Measurements from ENCODE around the gene SAP30BP.

The SAP30BP gene

DNA sequence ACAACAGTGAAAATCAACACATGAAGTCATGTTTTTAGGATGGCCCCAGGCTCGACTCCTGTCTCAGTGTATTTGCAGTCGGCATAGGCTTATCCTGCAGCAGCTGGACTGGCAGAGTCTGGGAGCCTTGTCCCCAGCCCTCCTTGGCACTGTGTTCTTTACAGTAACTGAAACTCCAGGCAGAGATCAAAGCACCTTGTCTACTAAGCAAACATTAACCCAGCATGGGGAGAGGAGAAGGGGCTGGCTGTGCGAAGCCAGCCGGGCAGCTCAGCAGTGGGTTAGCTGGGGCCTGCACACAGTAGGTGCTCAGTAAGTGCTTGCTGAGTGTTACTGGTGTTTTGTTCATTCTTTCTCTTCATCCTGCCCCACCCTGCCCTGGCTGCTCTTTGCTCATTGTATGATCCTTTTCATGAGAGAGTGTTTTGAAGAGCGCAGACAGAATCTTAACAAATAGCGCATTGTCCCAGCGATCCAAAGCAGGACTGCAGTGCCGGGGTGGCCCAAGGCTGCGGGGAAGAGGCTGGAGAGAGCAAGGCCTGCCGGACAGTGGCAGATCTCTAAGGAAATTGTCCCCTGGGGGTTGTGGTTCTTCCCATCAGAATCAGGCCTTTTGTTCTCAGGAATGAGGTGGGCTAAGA is 30.6 kb downstream of the SAP30BP start:
- H3K4me3 ChIP-seq (ENCODE audit: low read depth, low read length), result no peak overlapping the region
- TF ChIP-seq, protein P1, sequence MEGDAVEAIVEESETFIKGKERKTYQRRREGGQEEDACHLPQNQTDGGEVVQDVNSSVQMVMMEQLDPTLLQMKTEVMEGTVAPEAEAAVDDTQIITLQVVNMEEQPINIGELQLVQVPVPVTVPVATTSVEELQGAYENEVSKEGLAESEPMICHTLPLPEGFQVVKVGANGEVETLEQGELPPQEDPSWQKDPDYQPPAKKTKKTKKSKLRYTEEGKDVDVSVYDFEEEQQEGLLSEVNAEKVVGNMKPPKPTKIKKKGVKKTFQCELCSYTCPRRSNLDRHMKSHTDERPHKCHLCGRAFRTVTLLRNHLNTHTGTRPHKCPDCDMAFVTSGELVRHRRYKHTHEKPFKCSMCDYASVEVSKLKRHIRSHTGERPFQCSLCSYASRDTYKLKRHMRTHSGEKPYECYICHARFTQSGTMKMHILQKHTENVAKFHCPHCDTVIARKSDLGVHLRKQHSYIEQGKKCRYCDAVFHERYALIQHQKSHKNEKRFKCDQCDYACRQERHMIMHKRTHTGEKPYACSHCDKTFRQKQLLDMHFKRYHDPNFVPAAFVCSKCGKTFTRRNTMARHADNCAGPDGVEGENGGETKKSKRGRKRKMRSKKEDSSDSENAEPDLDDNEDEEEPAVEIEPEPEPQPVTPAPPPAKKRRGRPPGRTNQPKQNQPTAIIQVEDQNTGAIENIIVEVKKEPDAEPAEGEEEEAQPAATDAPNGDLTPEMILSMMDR (IDR thresholded peaks at IDR 0.05; ENCODE audit: borderline replicate concordance, insufficient read depth, low read depth, low read length), result no peak

DNA sequence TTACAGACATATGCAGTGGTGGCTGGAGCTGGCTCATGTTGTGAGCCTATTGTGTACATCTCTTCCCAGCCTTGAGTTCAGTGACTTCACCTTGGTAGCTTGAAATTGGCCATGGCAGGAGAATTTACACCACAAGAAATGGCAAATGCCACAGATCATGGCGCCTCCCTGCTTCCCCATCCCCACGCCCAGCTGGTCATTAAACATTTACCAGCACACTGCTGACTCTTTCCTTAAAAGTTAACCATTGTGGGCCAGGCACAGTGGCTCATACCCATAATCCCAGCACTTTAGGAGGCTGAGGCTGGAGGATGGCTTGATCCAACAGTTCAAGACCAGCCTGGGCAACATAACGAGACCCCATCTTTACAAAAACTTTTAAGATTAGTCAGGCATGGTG is 31.5 kb downstream of the SAP30BP start:
- TF ChIP-seq, protein P1 (IDR thresholded peaks at IDR 0.05; ENCODE audit: borderline replicate concordance, insufficient read depth, low read depth, low read length), result no peak

DNA sequence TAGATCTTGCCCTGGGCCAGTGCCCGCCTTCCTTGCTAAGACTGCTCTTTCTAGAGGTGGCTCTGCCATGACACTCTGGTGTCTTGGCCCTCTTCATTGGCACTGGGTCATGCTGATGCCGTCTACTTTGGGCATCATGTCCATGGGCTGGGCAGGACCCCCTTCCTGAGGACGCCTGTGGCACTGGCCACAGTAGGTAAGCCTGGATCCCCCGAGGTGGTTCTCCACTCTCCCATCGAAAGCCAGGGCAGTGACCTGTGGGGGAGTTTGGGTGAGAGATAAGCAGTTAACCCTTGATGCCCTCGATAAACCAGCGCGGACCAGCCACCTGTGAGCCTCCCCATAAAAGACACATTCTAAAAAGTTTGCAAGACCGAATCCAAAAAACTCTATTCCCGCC is 34.1 kb downstream of the SAP30BP start:
- TF ChIP-seq, protein P1 (IDR thresholded peaks at IDR 0.05; ENCODE audit: borderline replicate concordance, insufficient read depth, low read depth, low read length), result no peak

More for the DNA sequence above, 31.5 kb downstream of the SAP30BP start:
- H3K4me3 ChIP-seq (ENCODE audit: low read depth, low read length), result no peak overlapping the region

DNA sequence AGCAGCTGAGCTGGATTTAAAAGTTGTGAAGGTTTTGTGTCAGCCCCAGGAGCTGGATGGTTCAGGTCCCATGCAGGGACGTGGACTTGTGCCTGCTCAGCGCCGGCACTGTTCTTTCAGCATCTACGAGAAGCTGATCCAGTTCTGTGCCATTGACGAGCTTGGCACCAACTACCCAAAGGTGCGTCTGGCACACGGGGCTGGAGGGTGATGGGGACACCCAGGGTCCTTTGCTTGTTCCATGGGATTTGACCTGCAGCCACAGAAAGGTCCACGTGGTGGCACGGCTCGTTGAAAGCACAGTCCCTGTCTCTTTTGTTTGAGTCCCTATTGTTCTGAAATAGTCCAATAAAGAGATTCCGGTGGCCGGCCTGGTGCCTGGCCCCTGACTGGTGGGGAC is 36.1 kb downstream of the SAP30BP start:
- TF ChIP-seq, protein P1 (IDR thresholded peaks at IDR 0.05; ENCODE audit: borderline replicate concordance, insufficient read depth, low read depth, low read length), result no peak
- no peak overlapping the region for H3K4me3 ChIP-seq (ENCODE audit: low read depth, low read length)

More for the DNA sequence above, 34.1 kb downstream of the SAP30BP start:
- no peak overlapping the region for H3K4me3 ChIP-seq (ENCODE audit: low read depth, low read length)

DNA sequence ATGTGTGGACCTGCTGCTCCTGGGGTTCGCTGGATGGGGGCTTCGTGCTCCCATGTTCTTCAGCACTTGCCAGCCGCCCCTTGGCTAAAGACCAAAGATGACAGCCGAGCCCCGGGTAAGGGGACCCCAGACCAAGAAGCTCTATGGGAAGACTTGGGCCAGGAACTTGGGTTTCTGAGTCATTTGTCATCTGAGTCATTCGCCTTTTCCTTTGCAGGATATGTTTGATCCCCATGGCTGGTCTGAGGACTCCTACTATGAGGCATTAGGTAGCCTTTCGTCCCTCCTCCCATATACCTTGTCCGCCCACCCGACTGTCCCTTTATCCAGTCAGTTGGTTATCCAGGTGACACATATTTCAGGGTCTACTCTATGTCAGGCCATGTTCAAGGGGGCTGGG is 36.5 kb downstream of the SAP30BP start:
- H3K4me3 ChIP-seq (ENCODE audit: low read depth, low read length), result no peak overlapping the region

DNA sequence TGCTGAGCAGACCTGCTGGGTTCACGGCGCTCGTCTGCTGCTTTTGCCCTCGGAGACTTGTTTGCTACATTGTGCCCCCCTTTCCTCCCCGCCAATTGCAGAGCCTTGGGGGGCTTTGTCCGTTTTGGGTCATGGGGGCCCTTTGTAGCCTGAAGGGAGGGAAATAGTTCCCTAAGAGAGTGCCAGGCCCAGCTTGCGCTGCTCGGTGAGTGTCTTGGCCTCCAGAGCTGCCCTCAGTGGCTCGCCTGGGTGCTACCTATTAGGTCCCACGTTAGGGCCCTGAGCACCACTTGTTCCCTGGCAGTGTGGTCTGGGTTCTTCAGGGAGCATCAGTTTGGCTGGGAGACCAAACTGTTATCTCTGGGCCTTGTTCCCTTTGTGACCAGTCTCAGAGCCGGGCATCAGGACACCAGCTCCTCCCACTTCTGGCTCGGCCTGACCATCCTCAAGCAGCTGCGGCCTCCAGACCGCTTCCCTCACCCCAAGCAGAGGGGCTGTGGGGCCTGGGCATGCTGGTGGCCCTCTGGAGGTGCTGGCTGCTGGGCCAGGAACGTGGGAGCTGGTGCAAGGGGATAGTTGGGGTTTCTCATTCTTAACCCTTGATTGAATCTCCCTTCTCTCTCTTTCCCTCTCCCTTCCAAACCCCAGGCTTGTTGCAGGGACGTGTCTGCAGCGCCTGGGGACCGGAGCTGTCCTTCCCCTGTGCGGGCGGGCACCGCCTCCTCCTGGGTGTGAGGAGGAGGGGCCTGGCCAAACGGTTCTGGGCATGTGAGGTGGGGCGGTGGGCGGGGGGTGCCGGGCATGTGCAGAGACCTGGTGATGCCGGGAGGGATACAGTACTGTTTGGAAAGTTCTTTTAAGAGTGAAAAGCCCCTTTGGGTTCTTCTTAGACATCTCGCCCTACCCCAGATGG is 38.1 kb downstream of the SAP30BP start:
- TF ChIP-seq, protein P1 (IDR thresholded peaks at IDR 0.05; ENCODE audit: borderline replicate concordance, insufficient read depth, low read depth, low read length), result no peak
- no peak overlapping the region for H3K4me3 ChIP-seq (ENCODE audit: low read depth, low read length)

More for the DNA sequence above, 36.5 kb downstream of the SAP30BP start:
- TF ChIP-seq, protein P1 (IDR thresholded peaks at IDR 0.05; ENCODE audit: borderline replicate concordance, insufficient read depth, low read depth, low read length), result no peak

Data from GM12875 (cell line).